AG04450 (cell line): ENCODE measurements around the gene MESD. TPM values are rescaled to one million over a fixed set of nuclear protein-coding genes. Genes with fewer than 3 reads are reported as not detected.

Source experiments
- CTCF ChIA-PET: fragments of 300-600, 350-600 bp; formaldehyde crosslinking; extraction: SDS; loops from one replicate; lab custom pipeline; 2022; ENCODE audit warnings: antibody characterized with exemption, inconsistent platforms; lab: Charles Lee
- POLR2A ChIA-PET: fragments of 350-600 bp; formaldehyde crosslinking; extraction: SDS; loops from one replicate; lab custom pipeline; 2021; ENCODE audit warnings: antibody characterized with exemption, inconsistent platforms; lab: Yijun Ruan, JAX
- DNase-seq: peaks from one replicate; pipeline ENCODE4 v3.0.0-alpha.2; 2011; ENCODE audit warnings: low read depth, low spot score
- H3K27ac ChIP-seq: one replicate; pipeline ENCODE4 v1.5.1; 2012; ENCODE audit warnings: low read depth, low read length, control low read depth
- H3K27me3 ChIP-seq: one replicate; pipeline ENCODE4 v1.6.0; 2012; ENCODE audit warnings: low read length; ENCODE audit not compliant: control insufficient read depth, insufficient read depth
- H3K4me3 ChIP-seq: 2 replicates; pipeline ENCODE4 v1.5.1; 2011; ENCODE audit warnings: mild to moderate bottlenecking, low read depth, low read length, control low read depth
- H3K9me3 ChIP-seq: 2 replicates; pipeline ENCODE4 v1.5.1; 2012; ENCODE audit warnings: low read length; ENCODE audit not compliant: control insufficient read depth, insufficient read depth
- polyA plus RNA-seq: library from polyadenylated mRNA; depleted of rRNA; stranded (reverse); fragments of >200 nt; gene quantifications from 2 replicates; pipeline ENCODE4 v1.2.3, GENCODE V29; 2011
- TF ChIP-seq, protein P1 (sequence below): IDR thresholded peaks from 2 replicates; pipeline ENCODE4 v1.5.1; 2011; ENCODE audit warnings: low read depth, low read length, control low read depth, inconsistent platforms

The MESD gene
- polyA plus RNA-seq, 1 experiment = 23.9 TPM

DNA sequence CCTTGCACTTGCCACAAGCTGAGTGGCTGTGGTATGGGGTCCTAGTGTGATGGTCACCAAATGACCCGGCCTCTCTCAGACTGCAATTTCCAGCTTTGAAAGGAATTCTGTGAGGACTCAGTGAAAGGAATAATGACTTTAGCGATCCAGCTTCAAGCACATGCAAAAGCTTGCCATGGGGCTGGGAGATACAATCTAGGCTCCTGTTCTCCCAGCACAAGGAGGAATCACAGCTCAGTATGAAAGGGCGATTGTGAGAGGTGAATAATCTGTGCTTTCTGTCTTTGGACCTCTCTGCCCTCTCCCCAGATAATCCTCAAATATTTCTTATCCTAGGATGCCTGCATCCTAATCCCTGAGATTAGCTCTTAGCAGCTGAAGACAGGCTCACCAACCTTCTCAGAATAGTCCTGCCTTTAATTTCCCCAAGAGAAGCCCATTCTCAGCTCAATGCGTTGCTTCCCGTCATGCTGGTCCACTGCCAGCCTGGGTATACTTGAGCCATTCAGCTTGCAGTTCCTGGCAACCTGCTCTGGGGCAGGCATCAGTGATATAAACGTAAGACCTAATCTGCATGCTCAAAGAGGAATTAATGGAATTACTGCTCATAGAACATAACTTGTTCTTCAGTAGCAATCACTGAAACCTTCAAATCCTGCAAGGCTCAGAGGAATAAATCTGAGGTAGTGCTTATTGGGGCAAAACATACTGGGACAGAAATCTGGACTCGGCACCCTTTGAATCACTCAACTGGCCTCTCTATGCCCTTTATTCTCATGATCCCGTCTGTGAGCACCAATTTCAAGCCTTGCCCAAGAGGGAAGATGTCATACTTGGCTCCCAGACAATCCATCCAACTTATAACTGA, 26.2 kb upstream of the MESD start:
- DNase-seq = no peak
- ChIA-PET CTCF (interaction anchor here (1.2 kb wide), 1 partner anchor 250 kb away, joined by 3 read pairs; no protein-coding TSS in a partner anchor), POLR2A (no interaction called here)
- no peaks in the 10 kb centered on the region for H3K9me3 ChIP-seq
- no peak overlapping the region for H3K27ac ChIP-seq
- H3K4me3 ChIP-seq = no peak overlapping the region
- TF ChIP-seq, protein P1, sequence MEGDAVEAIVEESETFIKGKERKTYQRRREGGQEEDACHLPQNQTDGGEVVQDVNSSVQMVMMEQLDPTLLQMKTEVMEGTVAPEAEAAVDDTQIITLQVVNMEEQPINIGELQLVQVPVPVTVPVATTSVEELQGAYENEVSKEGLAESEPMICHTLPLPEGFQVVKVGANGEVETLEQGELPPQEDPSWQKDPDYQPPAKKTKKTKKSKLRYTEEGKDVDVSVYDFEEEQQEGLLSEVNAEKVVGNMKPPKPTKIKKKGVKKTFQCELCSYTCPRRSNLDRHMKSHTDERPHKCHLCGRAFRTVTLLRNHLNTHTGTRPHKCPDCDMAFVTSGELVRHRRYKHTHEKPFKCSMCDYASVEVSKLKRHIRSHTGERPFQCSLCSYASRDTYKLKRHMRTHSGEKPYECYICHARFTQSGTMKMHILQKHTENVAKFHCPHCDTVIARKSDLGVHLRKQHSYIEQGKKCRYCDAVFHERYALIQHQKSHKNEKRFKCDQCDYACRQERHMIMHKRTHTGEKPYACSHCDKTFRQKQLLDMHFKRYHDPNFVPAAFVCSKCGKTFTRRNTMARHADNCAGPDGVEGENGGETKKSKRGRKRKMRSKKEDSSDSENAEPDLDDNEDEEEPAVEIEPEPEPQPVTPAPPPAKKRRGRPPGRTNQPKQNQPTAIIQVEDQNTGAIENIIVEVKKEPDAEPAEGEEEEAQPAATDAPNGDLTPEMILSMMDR = no peak
- no peaks in the 10 kb centered on the region for H3K27me3 ChIP-seq

DNA sequence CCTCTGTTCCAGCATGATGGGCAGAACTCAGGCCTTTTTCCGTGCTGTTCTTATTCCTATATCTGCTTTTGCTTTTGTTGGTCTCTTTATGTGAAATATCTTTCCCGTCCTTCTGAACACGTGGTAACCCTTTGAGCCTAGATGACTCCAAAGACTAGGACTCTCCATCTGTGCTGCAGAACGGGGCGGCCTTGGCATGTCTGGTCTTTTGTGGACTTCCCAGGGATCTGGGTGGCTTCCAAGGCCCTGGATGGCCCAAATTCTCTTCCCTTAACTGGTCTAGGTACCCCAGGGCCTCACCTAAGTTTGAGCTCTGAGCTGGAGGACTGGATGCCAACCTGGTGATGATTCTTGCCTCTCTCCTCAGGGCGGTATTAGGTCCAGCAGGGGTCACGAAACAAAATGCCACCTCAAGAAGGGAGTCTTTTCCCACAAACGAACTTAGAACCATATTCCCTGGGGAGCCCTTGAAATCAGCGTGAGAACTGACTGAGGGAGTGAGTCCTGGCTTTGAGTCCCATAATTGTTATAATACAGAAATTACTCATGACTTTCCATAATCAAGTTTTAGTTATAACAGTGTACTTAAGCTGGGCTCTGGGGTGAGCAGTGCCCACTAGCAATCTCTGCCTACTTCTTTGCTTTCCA, 25.0 kb upstream of the MESD start:
- DNase-seq = no peak
- TF ChIP-seq, protein P1 = no peak
- H3K4me3 ChIP-seq = no peak overlapping the region
- ChIA-PET POLR2A (no interaction called here), CTCF (no interaction called here)
- no peaks in the 10 kb centered on the region for H3K27me3 ChIP-seq
- H3K9me3 ChIP-seq = no peaks in the 10 kb centered on the region
- no peak overlapping the region for H3K27ac ChIP-seq

DNA sequence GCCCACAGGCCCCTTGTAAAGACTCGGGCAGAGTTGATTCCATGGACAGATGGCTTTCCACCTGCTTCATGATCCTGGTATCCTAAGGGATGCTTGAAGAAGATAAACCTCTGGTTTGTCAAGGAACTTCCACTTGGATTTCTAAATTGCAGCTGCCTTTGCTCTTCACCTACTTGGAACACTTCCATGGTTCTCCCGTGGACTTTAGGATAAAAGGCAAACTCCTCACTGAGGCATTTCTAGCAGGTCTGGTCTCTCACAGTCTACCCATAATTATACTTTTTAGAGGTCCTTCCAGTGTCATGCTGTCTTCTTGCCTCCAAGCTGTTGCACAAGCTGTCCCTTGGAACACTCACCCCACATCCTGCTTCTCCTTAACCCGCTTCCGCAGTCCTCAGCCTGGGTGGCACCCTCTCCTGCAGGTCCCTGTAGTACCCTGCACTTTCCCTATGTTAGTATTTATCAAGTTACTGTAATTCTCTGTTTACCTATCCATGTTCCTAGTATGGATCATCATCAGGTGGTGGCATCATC, 23.8 kb upstream of the MESD start:
- ChIA-PET CTCF (interaction anchor here (0.6 kb wide), 1 partner anchor 231 kb away, joined by 3 read pairs; no protein-coding TSS in a partner anchor), POLR2A (no interaction called here)
- no peak overlapping the region for H3K4me3 ChIP-seq
- TF ChIP-seq, protein P1 = no peak
- H3K27me3 ChIP-seq = no peaks in the 10 kb centered on the region
- no peak overlapping the region for H3K27ac ChIP-seq
- no peak for DNase-seq
- no peaks in the 10 kb centered on the region for H3K9me3 ChIP-seq

DNA sequence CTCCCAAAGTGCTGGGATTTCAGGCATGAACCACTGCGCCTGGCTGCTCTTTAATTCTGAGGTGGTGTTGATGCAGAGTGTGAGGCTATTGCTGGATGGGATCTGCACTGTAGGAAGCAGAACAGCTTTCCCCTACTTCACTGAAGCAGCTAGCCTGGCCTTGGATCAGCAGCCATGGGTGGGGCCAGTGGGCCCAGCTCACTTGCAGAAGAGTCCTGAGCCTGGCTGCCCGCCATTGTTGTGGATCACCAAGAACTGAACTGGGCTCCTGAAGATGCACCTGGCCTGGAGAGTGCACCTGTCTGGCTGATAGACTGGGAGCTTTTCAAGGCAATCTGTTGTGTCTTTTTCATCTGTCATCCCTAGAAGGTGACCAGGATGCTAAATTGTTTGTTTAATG, 23.0 kb upstream of the MESD start:
- DNase-seq = no peak
- no peaks in the 10 kb centered on the region for H3K9me3 ChIP-seq
- ChIA-PET CTCF (no interaction called here), POLR2A (no interaction called here)
- no peak overlapping the region for H3K4me3 ChIP-seq
- TF ChIP-seq, protein P1 = no peak
- H3K27me3 ChIP-seq = no peaks in the 10 kb centered on the region
- no peak overlapping the region for H3K27ac ChIP-seq
